Raji (cell line): ENCODE data around the gene LMTK2.

Experiments used
- POLR2A ChIP-seq: IDR thresholded peaks from 2 replicates; pipeline ENCODE4 v1.6.1; 2011; ENCODE audit warnings: low read depth, low read length, control low read depth; ENCODE audit not compliant: insufficient read depth

Gene LMTK2

GRCh38 chr7:98174334-98175259 is 67.9 kb downstream of the LMTK2 start:
- TF ChIP-seq POLR2A = no peak

GRCh38 chr7:98175260-98175940 is 68.7 kb downstream of the LMTK2 start:
- no peak for TF ChIP-seq POLR2A

- no peak for TF ChIP-seq POLR2A
These were observed 70.9 kb downstream of the LMTK2 start for GRCh38 chr7:98177553-98177952.

GRCh38 chr7:98178321-98178720 is 71.7 kb downstream of the LMTK2 start:
- no peak for TF ChIP-seq POLR2A

DNA sequence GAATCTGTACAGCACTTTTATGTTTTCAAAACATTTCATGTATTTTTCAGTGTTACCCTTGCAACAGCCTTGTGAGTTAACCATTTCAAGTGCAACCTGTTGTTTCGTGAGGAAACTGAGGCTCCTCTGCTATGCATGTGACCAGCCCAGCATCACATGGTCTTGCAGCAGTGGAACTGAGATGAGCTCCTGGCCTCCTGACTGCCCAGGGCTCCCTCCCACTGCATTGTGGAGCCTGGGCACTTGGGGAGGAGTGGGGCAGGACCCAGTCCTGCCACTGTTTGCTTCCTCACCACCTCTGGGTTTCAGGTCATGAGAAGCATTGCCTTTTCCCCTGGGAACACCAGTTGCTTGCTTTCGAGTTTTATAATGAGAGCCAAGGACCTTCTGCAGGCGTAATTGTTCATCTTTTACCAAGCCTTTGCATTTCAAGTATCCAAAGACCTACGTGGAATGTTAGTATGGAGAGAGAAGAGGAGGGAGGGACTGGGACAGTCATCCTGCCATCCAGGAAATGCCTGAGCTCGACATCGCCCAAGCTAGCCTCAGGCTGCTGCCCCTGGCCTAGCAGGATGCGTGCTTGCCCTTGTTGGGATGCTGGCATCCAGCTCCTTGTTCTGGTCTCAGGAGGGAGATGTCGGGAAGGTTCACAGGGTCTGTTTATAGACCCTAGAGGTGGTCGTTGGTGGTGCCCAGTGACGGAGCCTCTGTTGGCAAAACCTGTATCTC is 72.3 kb downstream of the LMTK2 start:
- TF ChIP-seq POLR2A = no peak

DNA sequence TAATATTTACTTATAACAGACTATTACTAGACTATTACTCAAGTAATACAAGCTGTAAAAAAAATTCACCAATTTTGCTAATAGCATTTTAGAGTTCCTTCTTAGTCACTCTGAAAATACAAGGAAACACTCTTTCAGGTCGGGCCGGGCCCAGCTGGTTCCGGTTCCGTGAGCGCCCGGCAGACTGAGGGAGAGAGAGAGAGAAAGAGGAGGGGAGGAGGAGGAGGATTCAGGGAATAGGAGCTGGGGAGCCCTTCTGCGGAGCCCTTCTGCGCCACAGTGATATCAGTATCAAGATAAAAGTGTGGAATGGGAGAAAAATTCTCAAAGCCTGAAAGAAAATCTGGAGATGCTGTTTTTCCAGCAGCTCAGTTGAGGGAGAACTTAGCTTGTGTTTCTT is 74.1 kb downstream of the LMTK2 start:
- TF ChIP-seq POLR2A = no peak

GRCh38 chr7:98185101-98185500 is 78.4 kb downstream of the LMTK2 start:
- no peak for TF ChIP-seq POLR2A

GRCh38 chr7:98186452-98187137 is 79.9 kb downstream of the LMTK2 start:
- TF ChIP-seq POLR2A = no peak

GRCh38 chr7:98187138-98187502 is 80.5 kb downstream of the LMTK2 start:
- no peak for TF ChIP-seq POLR2A

GRCh38 chr7:98189559-98189958 is 82.9 kb downstream of the LMTK2 start:
- TF ChIP-seq POLR2A = no peak

DNA sequence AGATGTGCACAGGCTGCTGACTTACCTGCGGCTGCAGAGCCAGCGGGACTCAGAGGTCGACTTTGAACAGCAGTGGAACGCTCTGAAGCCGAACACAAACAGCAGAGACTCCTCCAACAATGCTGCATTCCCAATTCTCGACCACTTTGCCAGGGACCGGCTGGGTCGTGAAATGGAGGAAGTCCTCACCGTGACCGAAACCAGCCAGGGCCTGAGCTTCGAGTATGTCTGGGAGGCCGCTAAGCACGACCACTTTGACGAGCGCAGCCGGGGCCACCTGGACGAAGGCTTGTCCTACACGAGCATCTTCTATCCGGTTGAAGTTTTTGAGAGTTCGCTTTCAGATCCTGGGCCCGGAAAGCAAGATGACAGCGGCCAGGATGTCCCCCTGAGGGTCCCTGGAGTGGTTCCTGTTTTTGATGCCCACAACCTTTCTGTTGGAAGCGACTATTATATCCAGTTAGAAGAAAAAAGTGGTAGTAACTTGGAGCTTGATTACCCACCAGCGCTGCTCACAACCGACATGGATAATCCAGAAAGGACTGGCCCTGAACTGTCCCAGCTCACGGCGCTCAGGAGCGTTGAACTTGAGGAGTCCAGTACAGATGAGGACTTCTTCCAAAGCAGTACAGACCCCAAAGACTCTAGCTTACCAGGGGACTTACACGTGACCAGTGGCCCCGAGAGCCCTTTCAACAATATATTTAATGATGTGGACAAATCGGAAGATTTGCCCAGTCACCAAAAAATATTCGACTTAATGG is 85.2 kb downstream of the LMTK2 start:
- no peak for TF ChIP-seq POLR2A

- TF ChIP-seq POLR2A = no peak
These were observed 86.3 kb downstream of the LMTK2 start for GRCh38 chr7:98192781-98193457.

DNA sequence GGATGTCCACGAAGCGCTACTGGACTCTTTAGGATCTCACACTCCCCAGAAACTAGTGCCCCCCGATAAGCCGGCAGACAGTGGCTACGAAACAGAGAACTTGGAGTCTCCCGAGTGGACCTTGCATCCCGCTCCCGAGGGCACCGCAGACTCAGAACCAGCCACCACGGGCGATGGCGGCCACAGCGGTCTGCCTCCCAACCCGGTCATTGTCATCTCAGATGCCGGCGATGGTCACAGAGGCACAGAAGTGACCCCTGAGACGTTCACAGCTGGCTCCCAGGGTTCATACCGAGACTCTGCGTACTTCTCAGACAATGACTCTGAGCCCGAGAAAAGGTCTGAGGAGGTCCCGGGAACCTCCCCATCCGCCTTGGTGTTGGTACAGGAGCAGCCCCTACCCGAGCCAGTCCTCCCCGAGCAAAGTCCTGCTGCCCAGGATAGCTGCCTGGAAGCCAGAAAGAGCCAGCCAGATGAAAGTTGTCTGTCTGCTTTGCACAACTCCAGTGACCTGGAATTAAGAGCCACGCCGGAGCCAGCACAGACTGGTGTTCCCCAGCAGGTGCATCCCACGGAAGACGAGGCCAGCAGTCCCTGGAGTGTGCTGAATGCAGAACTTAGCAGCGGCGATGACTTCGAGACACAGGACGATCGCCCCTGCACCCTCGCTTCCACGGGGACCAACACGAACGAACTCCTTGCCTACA is 87.0 kb downstream of the LMTK2 start:
- TF ChIP-seq POLR2A = no peak
